ENCODE measurements around the gene TLE6.
"Not testable (repeated sequence)": the region's sequence is repeated elsewhere in the genome, so short reads cannot be mapped to it uniquely, and the experiment has no call there.

The TLE6 gene

GRCh38 chr19:2977001-2977745, at the start of gene TLE6:
TSS of gene TLE6 (plus strand) at chr19:2977564. CDS start at chr19:2978234, 670 bp downstream.
- DNase-seq (ENCODE audit: low read depth in 1 of 2, low spot score in 1 of 2): peak; percentile 85 to 88

DNA sequence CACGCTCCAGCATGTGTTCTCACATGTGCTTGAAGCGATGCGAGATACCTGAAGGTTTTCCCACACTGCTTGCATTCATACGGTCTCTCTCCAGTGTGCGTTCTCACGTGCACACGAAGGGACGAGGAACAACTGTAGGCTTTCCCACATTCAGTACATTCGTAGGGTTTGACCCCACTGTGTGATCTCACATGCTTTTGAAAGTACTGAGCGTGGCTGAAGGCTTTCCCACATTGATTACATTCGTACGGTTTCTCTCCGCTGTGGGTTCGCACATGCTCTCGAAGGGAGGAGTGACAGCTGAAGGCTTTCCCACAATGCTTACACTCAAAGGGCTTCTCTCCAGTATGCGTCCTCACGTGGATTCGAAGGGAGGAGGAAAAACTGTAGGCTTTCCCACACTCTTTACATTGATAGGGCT, 43.9 kb upstream of the TLE6 start:
- no peak for DNase-seq (ENCODE audit: low read depth in 1 of 2, low spot score in 1 of 2)

- not testable (repeated sequence) for DNase-seq (ENCODE audit: low read depth in 1 of 2, low spot score in 1 of 2)
These were observed 41.5 kb upstream of the TLE6 start for GRCh38 chr19:2935863-2936262.

DNA sequence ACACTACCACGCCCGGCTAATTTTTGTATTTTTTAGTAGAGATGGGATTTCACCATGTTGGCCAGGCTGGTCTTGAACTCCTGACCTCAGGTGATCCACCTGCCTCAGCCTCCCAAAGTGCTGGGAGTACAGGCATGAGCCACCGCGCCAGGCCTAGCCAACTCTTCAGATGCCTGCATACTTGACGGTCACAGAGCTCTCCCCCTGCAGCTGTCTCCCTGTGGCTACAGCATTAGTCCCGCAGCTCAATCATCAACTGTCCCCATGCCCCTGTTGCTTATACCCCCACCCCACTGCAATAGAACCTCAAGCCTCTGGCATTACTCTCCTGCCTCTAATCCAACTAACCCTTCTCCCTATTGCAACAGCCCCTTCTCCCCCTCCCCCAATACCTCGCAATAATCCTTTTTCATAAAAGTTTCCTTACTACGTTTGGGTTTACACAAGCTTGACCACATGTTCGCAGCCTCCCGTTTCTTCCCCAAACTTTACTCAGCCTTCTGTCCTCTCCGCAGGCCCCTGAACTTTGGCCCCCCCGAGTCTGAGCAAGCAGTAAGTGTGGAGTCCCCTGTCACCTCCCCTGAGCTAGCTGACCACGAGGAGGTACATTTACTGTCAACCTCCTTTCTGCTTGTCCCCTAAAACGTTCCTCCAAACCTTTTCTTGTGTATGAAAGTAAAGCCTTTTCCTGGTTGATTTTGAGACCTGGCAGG, 34.3 kb upstream of the TLE6 start:
- no peak for DNase-seq (ENCODE audit: low read depth in 1 of 2, low spot score in 1 of 2)

DNA sequence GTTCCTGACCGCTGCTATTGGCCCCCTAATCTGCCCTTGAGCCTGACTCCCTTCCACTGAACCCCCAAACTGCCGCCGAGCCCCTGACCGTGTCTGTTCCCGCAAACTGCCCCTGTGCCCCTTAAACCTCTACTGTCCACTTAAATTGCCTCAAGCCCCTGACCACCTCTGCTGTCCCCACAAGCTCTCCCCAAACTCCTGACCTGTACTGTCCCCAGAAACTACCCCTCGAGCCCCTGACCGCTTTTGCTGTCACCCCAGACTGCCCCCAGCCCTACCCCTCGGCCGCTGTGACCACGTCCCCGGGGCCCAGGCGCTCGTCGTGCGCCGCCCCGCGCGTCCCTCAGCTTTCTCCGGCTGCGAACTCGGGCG, 33.0 kb upstream of the TLE6 start:
- DNase-seq (ENCODE audit: low read depth in 1 of 2, low spot score in 1 of 2): no peak

DNA sequence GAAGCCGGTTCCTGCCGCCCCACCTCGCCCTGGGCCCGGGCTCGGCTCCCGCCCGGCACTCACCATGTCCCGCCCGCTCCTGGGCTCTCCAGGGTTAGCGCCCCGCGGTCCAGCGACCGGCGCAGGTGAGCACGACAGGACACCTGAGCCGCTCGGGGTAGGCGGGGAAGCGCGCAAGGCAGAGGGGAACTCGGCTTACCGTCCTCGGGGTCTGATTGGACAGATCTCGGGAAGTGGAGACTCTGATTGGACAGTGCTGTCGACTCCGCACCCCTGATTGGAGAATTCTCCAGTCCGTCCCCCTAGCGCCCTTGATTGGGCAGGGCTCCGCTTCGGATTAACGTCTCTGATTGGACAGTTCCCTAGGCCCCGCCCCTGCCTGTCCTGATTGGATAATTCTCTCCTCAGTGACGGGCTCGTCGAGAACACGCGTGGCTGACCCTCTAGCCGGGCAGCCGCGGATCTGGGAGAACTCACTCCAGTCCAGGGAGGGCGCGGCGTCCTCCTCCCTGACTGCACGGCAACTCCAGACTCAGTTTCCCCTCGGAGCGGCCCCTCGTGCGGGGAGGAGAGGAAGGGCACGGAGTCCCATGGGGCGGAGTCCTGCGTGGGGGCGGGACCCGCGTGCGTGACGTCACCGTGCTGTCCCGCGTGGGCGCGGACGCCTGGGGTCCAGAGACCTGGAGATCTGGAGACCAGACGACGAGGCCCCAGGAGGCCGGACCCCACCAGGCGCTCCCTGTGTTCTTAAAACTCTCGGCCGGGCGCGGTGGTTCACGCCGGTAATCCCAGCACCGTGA, 32.4 kb upstream of the TLE6 start, which contains the start of gene ZNF77:
Gene ZNF77 (minus strand): TSS at position 197 of the 800 bp plus-strand sequence. CDS start 131 bp downstream, at position 66.
- DNase-seq (ENCODE audit: low read depth in 1 of 2, low spot score in 1 of 2): peak; percentile 96 to 97

GRCh38 chr19:2945575-2946184, 31.7 kb upstream of the TLE6 start:
- DNase-seq (ENCODE audit: low read depth in 1 of 2, low spot score in 1 of 2): no peak

DNA sequence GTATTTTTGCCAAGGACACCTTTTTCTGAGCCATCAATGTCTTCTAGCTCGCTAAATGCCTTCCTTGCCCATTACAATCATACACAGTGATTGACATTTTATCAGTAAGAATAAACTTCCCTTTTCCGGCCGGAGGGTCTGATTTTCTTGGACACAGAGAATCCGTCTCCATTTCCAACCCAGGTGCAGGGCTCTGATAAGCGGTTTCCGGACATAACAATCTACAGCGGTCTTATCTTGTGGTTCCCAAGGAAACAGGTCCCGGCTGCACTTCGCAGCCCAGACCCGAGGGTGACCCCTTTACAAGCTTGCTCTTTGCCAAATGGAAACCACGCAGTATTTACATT, 27.5 kb upstream of the TLE6 start:
- DNase-seq (ENCODE audit: low read depth in 1 of 2, low spot score in 1 of 2): peak in 1 of 2 donors; percentile 6

GRCh38 chr19:2950286-2951124, 26.9 kb upstream of the TLE6 start:
- peak; percentile 99 to 100 for DNase-seq (ENCODE audit: low read depth in 1 of 2, low spot score in 1 of 2)

DNA sequence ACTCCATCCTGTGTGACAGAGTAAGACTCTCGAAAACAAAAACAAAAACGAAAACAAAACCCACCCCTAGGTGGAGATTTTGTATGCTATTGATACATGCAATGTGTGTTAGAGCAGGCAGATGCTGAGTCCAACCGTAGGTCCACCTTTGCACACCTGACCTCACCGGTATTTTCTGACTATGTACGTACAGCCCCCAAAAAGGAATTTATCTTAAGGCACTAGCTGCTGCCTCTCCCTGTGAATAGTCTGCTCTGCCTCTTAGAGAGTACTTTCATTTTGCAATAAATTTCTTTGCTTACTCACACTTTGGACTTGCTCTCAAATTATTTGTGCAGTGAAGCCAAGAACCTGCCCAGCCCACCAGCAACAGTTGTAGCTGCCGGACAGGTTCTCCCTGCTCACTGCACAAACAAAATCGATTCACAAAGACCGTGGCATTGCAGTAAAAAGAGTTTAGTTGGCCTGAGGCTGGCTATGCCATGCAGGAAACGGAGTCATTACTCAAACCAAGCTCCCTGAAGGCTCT, 24.3 kb upstream of the TLE6 start:
- no peak for DNase-seq (ENCODE audit: low read depth in 1 of 2, low spot score in 1 of 2)

- DNase-seq (ENCODE audit: low read depth in 1 of 2, low spot score in 1 of 2): no peak
These were observed 20.2 kb upstream of the TLE6 start for GRCh38 chr19:2957160-2957559.

DNA sequence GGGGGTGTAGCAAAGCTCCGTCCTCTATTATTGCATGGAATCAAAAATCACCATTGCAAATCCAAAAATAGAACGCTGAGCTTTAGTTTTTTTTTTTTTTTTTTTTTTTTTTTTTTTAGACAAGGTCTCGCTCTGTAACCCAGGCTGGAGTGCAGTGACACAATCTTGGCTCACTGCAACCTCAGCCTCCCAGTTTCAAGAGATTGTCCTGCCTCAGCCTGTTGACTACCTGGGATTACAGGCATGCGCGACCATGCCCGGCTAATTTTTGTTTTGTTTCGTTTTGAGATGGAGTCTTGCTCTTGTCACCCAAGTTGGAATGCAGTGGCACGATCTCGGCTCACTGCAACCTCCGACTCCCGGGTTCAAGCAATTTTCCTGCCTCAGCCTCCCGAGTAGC, 17.2 kb upstream of the TLE6 start:
- no peak for DNase-seq (ENCODE audit: low read depth in 1 of 2, low spot score in 1 of 2)

DNA sequence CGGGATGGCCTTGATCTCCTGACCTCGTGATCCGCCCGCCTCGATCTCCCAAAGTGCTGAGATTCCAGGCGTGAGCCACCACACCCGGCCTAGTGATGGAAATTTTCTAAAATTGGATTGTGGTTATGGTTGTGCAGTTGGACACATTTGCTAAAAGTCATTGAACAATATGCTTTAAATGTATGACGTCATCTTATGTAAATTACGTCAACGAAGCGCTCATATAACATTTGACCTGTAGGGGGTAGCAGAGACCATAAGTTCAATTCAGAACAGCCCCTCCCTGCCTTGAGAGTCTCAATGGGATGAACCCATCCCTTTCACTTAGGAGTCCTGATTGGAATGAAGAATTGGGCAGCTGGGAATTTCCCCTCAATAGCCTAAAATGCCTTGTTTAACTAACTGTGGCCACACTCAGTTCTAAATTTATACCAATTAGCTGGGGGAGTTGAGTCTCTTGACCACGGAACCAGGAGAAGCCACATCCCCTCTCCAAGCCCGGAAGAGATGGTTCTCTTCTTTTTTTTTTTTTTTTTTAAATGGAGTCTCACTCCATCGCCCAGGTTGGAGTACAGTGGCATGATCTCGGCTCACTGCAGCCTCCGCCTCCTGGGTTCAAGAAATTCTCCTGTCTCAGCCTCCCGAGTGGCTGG, 15.2 kb upstream of the TLE6 start:
- no peak for DNase-seq (ENCODE audit: low read depth in 1 of 2, low spot score in 1 of 2)

DNA sequence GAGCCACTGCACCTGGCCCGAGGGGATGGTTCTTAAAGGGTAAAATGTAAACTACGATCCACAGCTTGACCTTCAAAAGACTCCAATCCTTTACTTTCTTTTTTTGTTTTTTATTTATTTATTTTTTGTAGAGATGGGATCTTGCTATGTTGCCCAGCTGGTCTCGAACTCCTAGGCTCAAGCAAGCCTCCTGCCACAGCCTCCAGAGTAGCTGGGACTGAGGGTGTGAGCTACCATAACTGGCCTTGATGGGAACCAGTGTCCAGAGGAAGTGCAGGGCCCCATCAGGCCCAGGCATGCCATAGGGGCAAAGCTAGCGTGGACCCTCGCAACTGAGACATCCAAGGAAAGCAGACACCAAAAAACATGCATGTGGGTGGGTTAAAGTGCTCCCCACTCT, 14.2 kb upstream of the TLE6 start:
- DNase-seq (ENCODE audit: low read depth in 1 of 2, low spot score in 1 of 2): no peak

- not testable (repeated sequence) for DNase-seq (ENCODE audit: low read depth in 1 of 2, low spot score in 1 of 2)
These were observed 13.7 kb upstream of the TLE6 start for GRCh38 chr19:2963631-2964030.

GRCh38 chr19:2964874-2965273, 12.5 kb upstream of the TLE6 start:
- no peak for DNase-seq (ENCODE audit: low read depth in 1 of 2, low spot score in 1 of 2)

DNA sequence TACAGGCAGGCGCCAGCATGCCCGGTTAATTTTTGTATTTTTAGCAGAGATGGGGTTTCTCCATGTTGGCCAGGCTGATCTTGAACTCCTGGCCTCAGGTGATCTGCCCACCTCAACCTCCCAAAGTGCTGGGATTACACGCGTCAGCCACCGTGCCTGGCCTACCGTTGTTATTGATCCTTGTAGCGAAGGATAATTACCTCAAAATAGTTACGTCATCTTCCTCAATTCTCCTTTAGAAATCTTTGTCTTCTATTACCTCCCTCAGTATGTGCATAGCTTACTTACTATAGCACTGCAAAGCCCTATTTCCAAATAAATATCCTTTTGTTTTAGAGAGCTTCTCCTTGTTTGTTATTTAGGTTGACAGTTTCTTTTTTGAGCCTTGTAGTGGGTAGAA, 9.4 kb upstream of the TLE6 start:
- DNase-seq (ENCODE audit: low read depth in 1 of 2, low spot score in 1 of 2): no peak

- DNase-seq (ENCODE audit: low read depth in 1 of 2, low spot score in 1 of 2): no peak
These were observed 8.3 kb upstream of the TLE6 start for GRCh38 chr19:2969104-2969504.

DNA sequence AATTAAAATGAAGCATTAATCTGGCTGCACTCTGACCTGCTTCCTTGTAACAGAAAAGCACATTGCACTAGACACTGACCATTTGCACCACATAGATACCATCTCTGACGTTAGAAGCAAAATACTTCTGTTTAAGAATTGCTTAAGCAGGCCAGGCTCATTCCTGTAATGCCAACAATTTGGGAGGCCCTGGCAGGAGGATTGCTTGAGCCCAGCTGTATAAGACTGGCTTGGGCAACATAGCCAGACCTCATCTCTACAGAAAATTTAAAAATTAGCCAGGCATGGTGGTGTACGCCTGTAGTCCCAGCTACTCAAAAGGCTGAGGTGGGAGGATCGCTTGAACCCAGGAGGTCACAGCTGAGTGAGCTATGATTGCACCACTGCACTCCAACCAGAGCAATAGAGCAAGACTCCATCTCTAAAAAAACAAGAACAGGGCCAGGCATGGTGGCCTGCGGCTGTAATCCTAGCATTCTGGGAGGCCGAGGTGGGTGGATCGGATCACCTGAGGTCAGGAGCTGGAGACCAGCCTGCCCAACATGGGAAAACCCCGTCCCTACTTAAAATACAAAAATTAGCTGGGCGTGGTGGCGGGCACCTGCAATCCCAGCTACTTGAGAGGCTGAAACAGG, 7.0 kb upstream of the TLE6 start:
- no peak for DNase-seq (ENCODE audit: low read depth in 1 of 2, low spot score in 1 of 2)

Measured in stimulated activated CD4-positive, alpha-beta T cell treated with anti-CD3 and anti-CD28 coated beads, Interleukin-15, amount 100 ng/mL, for 1 hour (primary cell).